Measurements from ENCODE around the gene MALSU1. TPM values are rescaled to one million over a fixed set of nuclear protein-coding genes. Genes with fewer than 3 reads are reported as not detected.

The MALSU1 gene
- total and polyA plus RNA-seq, 7 experiments from 2014 or later = 32.7 to 83.5 (median 46.7) TPM

DNA sequence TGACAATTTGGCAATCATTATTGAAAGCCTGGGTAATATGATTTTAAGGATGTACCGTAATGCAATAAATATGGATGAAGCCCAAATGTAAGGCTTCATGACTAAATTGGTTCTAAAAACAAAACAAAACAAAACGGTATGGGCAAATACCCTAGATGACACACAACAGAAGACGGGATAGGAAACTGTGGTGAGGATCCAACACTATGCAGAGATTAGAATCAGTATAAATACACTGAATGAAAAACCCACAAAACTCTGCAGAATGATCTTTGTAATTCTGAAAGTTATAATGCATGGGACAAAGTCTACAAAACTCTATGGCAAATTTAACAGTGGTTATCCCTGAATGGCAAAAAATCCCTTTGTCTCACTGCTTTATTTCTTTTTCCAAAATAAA is 57.6 kb downstream of the MALSU1 start:
- H3K36me3 ChIP-seq (ENCODE audit: control insufficient read depth in 2 of 3, insufficient read depth in 3 of 3, low read length in 3 of 3) = no peaks in the 10 kb centered on the region
- Mint-ChIP-seq H3K36me3 (no peaks in the 10 kb centered on the region), H3K27ac (no peak overlapping the region), H3K27me3 (peaks cover 0 to 48% (median 7%) of the 10 kb centered on the region in 5 donors), H3K9me3 (peaks cover 0 to 1% (median 0%) of the 10 kb centered on the region in 11 donors), H3K4me1 (peaks cover 5 to 19% (median 14%) of the 10 kb centered on the region in 7 donors), H3K4me3 (peak overlapping the region in 3 of 10 donors; percentile 4 to 31 (median 9))
- CTCF ChIA-PET = no interaction called here
- H3K9me3 ChIP-seq (ENCODE audit: control insufficient read depth in 2 of 3, low read length in 3 of 3) = no peaks in the 10 kb centered on the region
- peaks cover 5 to 6% of the 10 kb centered on the region in 2 donors for H3K4me1 ChIP-seq (ENCODE audit: control insufficient read depth in 2 of 2, insufficient read depth in 2 of 2, low read length in 2 of 2)
- intact Hi-C loops (cut with micrococcal nuclease) = loop anchor here (1.0 to 5.0 kb wide), 12 partner anchors 10 to 356 kb away; partner anchors contain the start of genes MALSU1 (in 2 of the 2), IGF2BP3 (in 1 of the 2) and TRA2A (in 1 of the 2)
- no peaks in the 10 kb centered on the region for H3K27me3 ChIP-seq (ENCODE audit: control insufficient read depth in 2 of 2, insufficient read depth in 2 of 2, low read length in 2 of 2)
- no peak overlapping the region for H3K27ac ChIP-seq (ENCODE audit: low read depth, low read length)
- DNase-seq = peak in 7 of 9 donors; percentile 8 to 63 (median 41)
- H3K4me3 ChIP-seq (ENCODE audit: low read length) = no peak overlapping the region
- peak; percentile 79 for ATAC-seq
- POLR2A ChIA-PET = no interaction called here

DNA sequence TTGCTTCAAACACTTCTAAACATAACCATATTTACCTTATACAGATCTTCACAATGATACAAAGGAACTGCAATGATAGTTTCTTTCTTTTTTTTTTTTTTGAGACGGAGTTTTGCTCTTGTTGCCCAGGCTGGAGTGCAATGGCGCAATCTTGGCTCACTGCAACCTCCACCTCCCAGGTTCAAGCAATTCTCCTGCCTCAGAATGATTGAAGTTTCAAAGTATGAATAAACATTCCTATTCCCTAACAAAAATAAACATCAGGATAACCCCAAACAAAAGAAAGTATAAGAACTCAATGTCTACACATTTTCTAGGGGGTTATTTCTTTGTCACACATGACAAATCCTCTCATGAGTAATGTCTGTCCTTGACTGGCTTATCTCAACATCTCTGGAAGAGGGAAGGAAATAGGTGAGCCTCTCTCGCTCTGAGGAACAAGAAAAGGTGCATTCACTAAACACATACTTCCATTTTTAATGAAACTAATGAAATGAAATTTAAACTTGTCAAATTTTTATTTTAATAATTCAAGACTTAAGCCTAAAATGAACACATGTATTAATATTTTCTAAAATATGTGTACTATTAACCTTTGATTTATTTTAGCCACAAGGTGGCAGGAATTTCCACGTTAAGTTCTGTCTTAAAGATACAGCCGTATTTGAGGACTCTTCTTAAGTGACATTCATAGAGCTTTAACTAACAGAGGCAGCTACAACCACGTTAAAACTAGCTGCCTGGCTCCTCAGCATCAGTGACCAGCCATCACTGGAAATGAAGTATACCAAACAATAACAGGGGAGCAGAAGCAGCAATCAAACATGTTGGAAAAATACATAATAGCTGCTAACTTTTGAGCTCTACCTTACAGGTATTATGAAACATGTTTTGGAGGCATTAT is 58.3 kb downstream of the MALSU1 start:
- H3K27me3 Mint-ChIP-seq = peaks cover 0 to 47% (median 12%) of the 10 kb centered on the region in 5 donors
- Histone ChIP-seq H3K27ac (ENCODE audit: low read depth, low read length) (no peak overlapping the region), H3K36me3 (ENCODE audit: control insufficient read depth in 2 of 3, insufficient read depth in 3 of 3, low read length in 3 of 3) (no peaks in the 10 kb centered on the region), H3K4me1 (ENCODE audit: control insufficient read depth in 2 of 2, insufficient read depth in 2 of 2, low read length in 2 of 2) (peaks cover 5 to 6% of the 10 kb centered on the region in 2 donors), H3K9me3 (ENCODE audit: control insufficient read depth in 2 of 3, low read length in 3 of 3) (no peaks in the 10 kb centered on the region), H3K4me3 (ENCODE audit: low read length) (no peak overlapping the region), H3K27me3 (ENCODE audit: control insufficient read depth in 2 of 2, insufficient read depth in 2 of 2, low read length in 2 of 2) (no peaks in the 10 kb centered on the region)
- H3K9me3 Mint-ChIP-seq = peaks cover 0 to 1% (median 0%) of the 10 kb centered on the region in 11 donors
- intact Hi-C loops (cut with micrococcal nuclease) = loop anchor here (1.0 to 5.0 kb wide), 11 partner anchors 16 to 355 kb away; partner anchors contain the start of genes MALSU1 (in 2 of the 2), IGF2BP3 (in 1 of the 2) and TRA2A (in 1 of the 2)
- H3K27ac Mint-ChIP-seq = no peak overlapping the region
- H3K36me3 Mint-ChIP-seq = no peaks in the 10 kb centered on the region
- H3K4me1 Mint-ChIP-seq = peaks cover 5 to 19% (median 14%) of the 10 kb centered on the region in 7 donors
- DNase-seq (peak in 4 of 9 donors; percentile 17 to 37 (median 22)), ATAC-seq (peak; percentile 55)
- CTCF ChIA-PET = interaction anchor here (0.8 to 1.9 kb wide), 7 partner anchors 9 to 92 kb away, joined by 3 to 6 read pairs (median 5); no protein-coding TSS in a partner anchor
- peak overlapping the region in 2 of 10 donors; percentile 3 to 51 for H3K4me3 Mint-ChIP-seq
- POLR2A ChIA-PET = interaction anchor here (1.5 kb wide), 1 partner anchor 10 kb away, joined by 7 read pairs; no protein-coding TSS in a partner anchor

DNA sequence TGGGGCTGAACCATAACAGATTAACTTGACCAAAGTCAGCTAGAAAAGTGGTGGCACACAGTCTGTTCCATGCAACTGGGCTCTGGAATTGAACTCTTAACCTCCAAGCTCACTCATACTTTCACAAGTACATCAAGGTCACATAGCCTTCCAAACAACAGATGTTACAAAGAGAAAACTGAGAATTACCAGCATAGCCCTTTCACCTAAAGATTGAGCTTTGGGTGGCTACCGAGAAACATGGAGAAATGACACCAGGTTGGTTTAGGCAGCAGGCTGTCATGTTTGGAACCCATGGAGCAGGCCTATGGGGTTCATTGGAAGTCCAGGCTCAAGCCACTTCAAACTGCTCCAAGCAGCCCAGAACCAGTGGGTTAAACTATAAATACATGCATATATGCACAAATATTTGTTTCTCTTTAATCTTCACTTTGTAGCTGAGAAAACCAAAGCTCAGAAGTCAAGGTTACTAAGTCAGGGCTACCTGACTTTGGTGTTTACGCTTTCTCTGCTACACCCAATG is 59.1 kb downstream of the MALSU1 start:
- peaks cover 5 to 19% (median 14%) of the 10 kb centered on the region in 7 donors for H3K4me1 Mint-ChIP-seq
- CTCF ChIA-PET = interaction anchor here (0.7 to 1.9 kb wide), 8 partner anchors 9 to 93 kb away, joined by 3 to 6 read pairs (median 4); no protein-coding TSS in a partner anchor
- H3K4me3 Mint-ChIP-seq = no peak overlapping the region
- Histone ChIP-seq H3K27ac (ENCODE audit: low read depth, low read length) (no peak overlapping the region), H3K9me3 (ENCODE audit: control insufficient read depth in 2 of 3, low read length in 3 of 3) (no peaks in the 10 kb centered on the region), H3K4me1 (ENCODE audit: control insufficient read depth in 2 of 2, insufficient read depth in 2 of 2, low read length in 2 of 2) (peaks cover 5 to 6% of the 10 kb centered on the region in 2 donors), H3K27me3 (ENCODE audit: control insufficient read depth in 2 of 2, insufficient read depth in 2 of 2, low read length in 2 of 2) (no peaks in the 10 kb centered on the region), H3K36me3 (ENCODE audit: control insufficient read depth in 2 of 3, insufficient read depth in 3 of 3, low read length in 3 of 3) (no peaks in the 10 kb centered on the region), H3K4me3 (ENCODE audit: low read length) (no peak overlapping the region)
- POLR2A ChIA-PET = interaction anchor here (1.5 kb wide), 1 partner anchor 11 kb away, joined by 7 read pairs; no protein-coding TSS in a partner anchor
- no peak overlapping the region for H3K27ac Mint-ChIP-seq
- peaks cover 0 to 40% (median 12%) of the 10 kb centered on the region in 5 donors for H3K27me3 Mint-ChIP-seq
- peaks cover 0 to 1% (median 0%) of the 10 kb centered on the region in 11 donors for H3K9me3 Mint-ChIP-seq
- H3K36me3 Mint-ChIP-seq = no peaks in the 10 kb centered on the region
- DNase-seq (no peak), ATAC-seq (no peak)
- intact Hi-C loops (cut with micrococcal nuclease) = loop anchor here (5.0 kb wide), 2 partner anchors 164 to 174 kb away; partner anchors contain the start of gene TRA2A (in 1 of the 2)

Other genes with a start within 250 kb of the MALSU1 start
- 10 to 100 TPM; 16.9 to 22.9 (median 22.7) TPM for gene KLHL7, start 193.6 kb upstream of the MALSU1 start, total RNA-seq
- 10 to 100 TPM; 23.4 to 30.3 TPM for gene KLHL7, start 193.6 kb upstream of the MALSU1 start, polyA plus RNA-seq
- 10 to 100 TPM; 19.8 to 37.7 (median 27.5) TPM for gene NUP42, start 117.3 kb upstream of the MALSU1 start, total RNA-seq
- gene NUP42, start 117.3 kb upstream of the MALSU1 start, polyA plus RNA-seq = 10 to 100 TPM; 21.3 to 49.1 TPM
- 10 to 100 TPM in 2 of 5 experiments, under 1 TPM in 2, not detected in 1; 0.56 to 30.5 (median 15.4) TPM for gene GPNMB, start 52.6 kb upstream of the MALSU1 start, total RNA-seq
- gene GPNMB, start 52.6 kb upstream of the MALSU1 start, polyA plus RNA-seq = not detected
- gene IGF2BP3, start 171.2 kb downstream of the MALSU1 start, total RNA-seq = 1 to 10 TPM in 3 of 5 experiments, under 1 TPM in 2; 0.13 to 1.8 (median 1.2) TPM
- under 1 TPM in 1 of 2 donors, not detected in 1; 0.35 TPM for gene IGF2BP3, start 171.2 kb downstream of the MALSU1 start, polyA plus RNA-seq
- 100 to 1,000 TPM; 131 to 263 (median 163) TPM for gene TRA2A, start 232.6 kb downstream of the MALSU1 start, total RNA-seq
- 10 to 100 TPM; 34.0 to 64.6 TPM for gene TRA2A, start 232.6 kb downstream of the MALSU1 start, polyA plus RNA-seq